HEK293 (cell line): Measurements from ENCODE around the gene FAM163A.

ENCODE experiments used
- CTCF ChIA-PET: fragments of 350-600 bp; formaldehyde crosslinking; extraction: SDS; loops from one replicate; lab custom pipeline; 2021; ENCODE audit warnings: antibody characterized with exemption; lab: Yijun Ruan, JAX
- POLR2A ChIA-PET: fragments of 300-600 bp; formaldehyde crosslinking; extraction: SDS; loops from one replicate; lab custom pipeline; 2020; ENCODE audit warnings: antibody characterized with exemption, inconsistent platforms; lab: Yijun Ruan, JAX
- H3K27ac ChIP-seq: fragments of 200-500 bp; sonication (Bioruptor generic); 2 replicates; pipeline ENCODE4 v1.5.1; 2014; ENCODE audit warnings: low read depth, low read length, control low read depth, inconsistent platforms; ENCODE audit errors: extremely low read depth
- H3K36me3 ChIP-seq, 2 experiments: fragments of 200-500 bp in 1 of 2; sonication (Bioruptor generic) in 1 of 2; 1 replicate in 1 of 2; 2 replicates in 1 of 2; pipeline ENCODE4 v1.5.1; 2014 to 2017; ENCODE audit warnings: inconsistent platforms in 2 of 2, low read length in 2 of 2; ENCODE audit not compliant: control insufficient read depth in 2 of 2, insufficient read depth in 1 of 2
- H3K4me1 ChIP-seq: fragments of 200-500 bp; sonication (Bioruptor generic); 2 replicates; pipeline ENCODE4 v1.5.1; 2014; ENCODE audit warnings: mild to moderate bottlenecking, low read length, inconsistent platforms; ENCODE audit not compliant: control insufficient read depth, insufficient read depth
- H3K4me3 ChIP-seq: 2 replicates; pipeline ENCODE4 v1.5.1; 2011; ENCODE audit warnings: low read depth, mild to moderate bottlenecking, control low read depth, low read length, moderate library complexity
- H3K9me3 ChIP-seq: fragments of 200-500 bp; sonication (Bioruptor generic); 2 replicates; pipeline ENCODE4 v1.5.1; 2014; ENCODE audit warnings: low read depth, low read length, inconsistent platforms; ENCODE audit not compliant: control insufficient read depth, insufficient read depth
- BCL11A ChIP-seq: fragments of 450-650 bp; formaldehyde crosslinking; IDR thresholded peaks from 2 replicates; pipeline ENCODE4 v1.5.1; 2016; ENCODE audit warnings: low read depth, missing biosample characterization, missing genetic modification characterization
- BCL11B ChIP-seq: fragments of 450-650 bp; formaldehyde crosslinking; IDR thresholded peaks from 2 replicates; pipeline ENCODE4 v1.5.1; 2016; ENCODE audit warnings: low read depth, missing biosample characterization, missing genetic modification characterization
- IKZF3 ChIP-seq: fragments of 450-650 bp; IDR thresholded peaks from 2 replicates; pipeline ENCODE4 v1.5.0; 2018; ENCODE audit warnings: missing biosample characterization, mild to moderate bottlenecking, missing genetic modification characterization, moderate library complexity
- KLF1 ChIP-seq: fragments of 450-650 bp; formaldehyde crosslinking; IDR thresholded peaks from 2 replicates; pipeline ENCODE4 v1.5.1; 2016; ENCODE audit warnings: missing biosample characterization, missing genetic modification characterization
- SCRT1 ChIP-seq: fragments of 450-650 bp; formaldehyde crosslinking; IDR thresholded peaks from 2 replicates; pipeline ENCODE4 v1.5.1; 2016; ENCODE audit warnings: missing biosample characterization, missing genetic modification characterization, borderline replicate concordance
- ZBTB6 ChIP-seq: fragments of 450-650 bp; formaldehyde crosslinking; IDR thresholded peaks from 2 replicates; pipeline ENCODE4 v1.5.1; 2017; ENCODE audit warnings: missing biosample characterization, missing genetic modification characterization
- ZBTB7A ChIP-seq: fragments of 450-650 bp; formaldehyde crosslinking; IDR thresholded peaks from 2 replicates; pipeline ENCODE4 v1.5.1; 2016; ENCODE audit warnings: low read depth, missing biosample characterization, missing genetic modification characterization
- ZIC2 ChIP-seq: fragments of 450-650 bp; formaldehyde crosslinking; IDR thresholded peaks from 2 replicates; pipeline ENCODE4 v1.5.1; 2016; ENCODE audit warnings: missing biosample characterization, missing genetic modification characterization
- ZNF10 ChIP-seq: fragments of 450-650 bp; formaldehyde crosslinking; IDR thresholded peaks from 2 replicates; pipeline ENCODE4 v1.5.1; 2017; ENCODE audit warnings: missing biosample characterization, missing genetic modification characterization
- ZNF146 ChIP-seq: fragments of 450-650 bp; formaldehyde crosslinking; IDR thresholded peaks from 2 replicates; pipeline ENCODE4 v1.5.1; 2016; ENCODE audit warnings: missing biosample characterization, missing genetic modification characterization
- ZNF19 ChIP-seq: fragments of 450-650 bp; formaldehyde crosslinking; IDR thresholded peaks from 2 replicates; pipeline ENCODE4; 2016; ENCODE audit warnings: missing biosample characterization, missing genetic modification characterization, low read depth
- ZNF23 ChIP-seq: fragments of 450-650 bp; formaldehyde crosslinking; IDR thresholded peaks from 2 replicates; pipeline ENCODE4 v1.5.1; 2016; ENCODE audit warnings: missing biosample characterization, missing genetic modification characterization, borderline replicate concordance
- ZNF341 ChIP-seq: fragments of 450-650 bp; formaldehyde crosslinking; IDR thresholded peaks from 2 replicates; pipeline ENCODE4; 2016; ENCODE audit warnings: low read depth, missing biosample characterization, missing genetic modification characterization
- ZNF362 ChIP-seq: fragments of 450-650 bp; formaldehyde crosslinking; IDR thresholded peaks from 2 replicates; pipeline ENCODE4 v1.5.1; 2016; ENCODE audit warnings: missing biosample characterization, missing genetic modification characterization
- ZNF510 ChIP-seq: fragments of 450-650 bp; formaldehyde crosslinking; IDR thresholded peaks from 2 replicates; pipeline ENCODE4 v1.5.1; 2018; ENCODE audit warnings: mild to moderate bottlenecking, missing genetic modification characterization, missing biosample characterization; ENCODE audit not compliant: insufficient replicate concordance
- ZNF514 ChIP-seq: fragments of 450-650 bp; formaldehyde crosslinking; IDR thresholded peaks from 2 replicates; pipeline ENCODE4 v1.5.1; 2016; ENCODE audit warnings: missing biosample characterization, missing genetic modification characterization
- ZNF560 ChIP-seq: fragments of 450-650 bp; formaldehyde crosslinking; IDR thresholded peaks from 2 replicates; pipeline ENCODE4 v1.5.1; 2017; ENCODE audit warnings: missing biosample characterization, missing genetic modification characterization, borderline replicate concordance
- ZNF626 ChIP-seq: fragments of 450-650 bp; sonication (Bioruptor Pico); formaldehyde crosslinking; IDR thresholded peaks from 2 replicates; pipeline ENCODE4 v1.5.1; 2018; ENCODE audit warnings: missing biosample characterization, missing genetic modification characterization, inconsistent platforms
- ZNF629 ChIP-seq: fragments of 450-650 bp; formaldehyde crosslinking; IDR thresholded peaks from 2 replicates; pipeline ENCODE4 v1.5.1; 2017; ENCODE audit warnings: missing biosample characterization, missing genetic modification characterization
- ZNF654 ChIP-seq: fragments of 450-650 bp; formaldehyde crosslinking; IDR thresholded peaks from 2 replicates; pipeline ENCODE4 v1.5.1; 2016; ENCODE audit warnings: low read depth, missing biosample characterization, missing genetic modification characterization
- ZNF747 ChIP-seq: fragments of 450-650 bp; formaldehyde crosslinking; IDR thresholded peaks from 2 replicates; pipeline ENCODE4 v1.5.1; 2016; ENCODE audit warnings: missing biosample characterization, missing genetic modification characterization
- ZNF777 ChIP-seq: fragments of 450-650 bp; formaldehyde crosslinking; IDR thresholded peaks from 2 replicates; pipeline ENCODE4 v1.5.1; 2017; ENCODE audit warnings: missing biosample characterization, missing genetic modification characterization, borderline replicate concordance
- ZSCAN18 ChIP-seq: fragments of 450-650 bp; formaldehyde crosslinking; IDR thresholded peaks from 2 replicates; pipeline ENCODE4 v1.5.1; 2016; ENCODE audit warnings: missing biosample characterization, missing genetic modification characterization
- ZSCAN30 ChIP-seq: fragments of 450-650 bp; IDR thresholded peaks from 2 replicates; pipeline ENCODE4 v1.5.1; 2018; ENCODE audit warnings: missing biosample characterization, mild to moderate bottlenecking, missing genetic modification characterization, moderate library complexity

Gene FAM163A

GRCh38 chr1:179776831-179777230, 33.7 kb downstream of the FAM163A start (continued):
- TF ChIP-seq ZNF510 (no peak), ZNF560 (tag by site-specific recombination) (no peak), ZNF23 (tag by site-specific recombination) (no peak), ZNF629 (no peak), ZNF19 (tag by site-specific recombination) (no peak), ZSCAN18 (tag by site-specific recombination) (no peak), ZNF747 (tag by site-specific recombination) (no peak), ZSCAN30 (no peak), ZBTB7A (no peak), ZNF146 (tag by site-specific recombination) (no peak), BCL11B (tag by site-specific recombination) (no peak)

- H3K9me3 ChIP-seq: no peaks in the 10 kb centered on the region
- H3K27ac ChIP-seq: no peak overlapping the region
- ChIA-PET POLR2A (no interaction called here), CTCF (interaction anchor here (1.3 kb wide), 1 partner anchor 37 kb away, joined by 8 read pairs; no protein-coding TSS in a partner anchor)
- TF ChIP-seq BCL11A (no peak), ZNF10 (tag by site-specific recombination) (no peak), ZNF626 (tag by site-specific recombination) (no peak), ZIC2 (tag by site-specific recombination) (no peak), ZNF341 (tag by site-specific recombination) (no peak), KLF1 (tag by site-specific recombination) (no peak), ZBTB6 (tag by site-specific recombination) (no peak), ZNF514 (tag by site-specific recombination) (no peak), ZNF560 (tag by site-specific recombination) (no peak), ZNF777 (tag by site-specific recombination) (no peak), SCRT1 (no peak), ZNF362 (tag by site-specific recombination) (no peak), ZNF654 (tag by site-specific recombination) (no peak), IKZF3 (tag by site-specific recombination) (no peak)
- H3K4me1 ChIP-seq: peaks cover 12% of the 10 kb centered on the region; the same call in 1 of the 2 replicates
- H3K4me3 ChIP-seq: no peak overlapping the region
- H3K36me3 ChIP-seq: no peaks in the 10 kb centered on the region
These were observed 34.6 kb downstream of the FAM163A start for GRCh38 chr1:179777731-179778130.
